Measurements from ENCODE around the gene TACSTD2. TPM values are rescaled to one million over a fixed set of nuclear protein-coding genes. Genes with fewer than 3 reads are reported as not detected.

Gene TACSTD2
- total RNA-seq, 1 experiment from 2014 or later = 12.2 TPM

GRCh38 chr1:58590019-58590418 is 13.0 kb upstream of the TACSTD2 start:
- Histone ChIP-seq H3K9ac (ENCODE audit: low read length) (no peak overlapping the region), H3K4me3 (replicated peaks in 1 of 2; ENCODE audit: low read depth in 1 of 2, low read length in 2 of 2) (no peak overlapping the region), H3K4me2 (ENCODE audit: low read length) (no peak overlapping the region), H3K79me2 (ENCODE audit: insufficient read depth, low read length) (no peaks in the 10 kb centered on the region), H3K4me1 (ENCODE audit: control insufficient read depth in 1 of 2, insufficient read depth in 2 of 2, low read length in 2 of 2) (peaks cover 29 to 47% of the 10 kb centered on the region in 2 experiments), H3K27me3 (ENCODE audit: insufficient read depth, low read length) (no peaks in the 10 kb centered on the region), H3K9me2 (ENCODE audit: insufficient read depth) (no peaks in the 10 kb centered on the region), H3K9me3 (ENCODE audit: control insufficient read depth in 1 of 2, insufficient read depth in 1 of 2, low read depth in 1 of 2, low read length in 2 of 2) (no peaks in the 10 kb centered on the region), H3K36me3 (ENCODE audit: control insufficient read depth in 1 of 2, insufficient read depth in 2 of 2, low read length in 2 of 2) (no peaks in the 10 kb centered on the region), H2AFZ (ENCODE audit: low read depth, low read length, poor library complexity, severe bottlenecking) (no peak overlapping the region), H3K27ac (ENCODE audit: low read depth, low read length) (no peak overlapping the region), H4K20me1 (ENCODE audit: insufficient read depth) (no peaks in the 10 kb centered on the region)
- ChIA-PET CTCF (no interaction called here), POLR2A (no interaction called here), RAD21 (ENCODE audit: low non-redundant PET in 1 of 2, low total read pairs in 2 of 2, uncharacterized antibody in 2 of 2, unreplicated experiment in 2 of 2) (no interaction called here)
- ATAC-seq = no peak
- BruUV-seq (replicated peaks) = no TSS peak
- no peak for DNase-seq (ENCODE audit: low read depth, low spot score)
- TF ChIP-seq ZFX (IDR thresholded peaks at IDR 0.05) (no peak), EGR1 (IDR thresholded peaks at IDR 0.05; ENCODE audit: low read depth) (no peak), EZH2 (IDR thresholded peaks at IDR 0.05) (no peak), SIN3A (IDR thresholded peaks at IDR 0.05; ENCODE audit: low read depth) (no peak), MAX (IDR thresholded peaks at IDR 0.05) (no peak), TCF7L2 (IDR thresholded peaks at IDR 0.05; ENCODE audit: borderline replicate concordance, extremely low read depth, insufficient read depth, insufficient read length) (no peak), ATF3 (IDR thresholded peaks at IDR 0.05) (no peak), EZH2phosphoT487 (IDR thresholded peaks at IDR 0.05; ENCODE audit: borderline replicate concordance) (no peak), JUND (IDR thresholded peaks at IDR 0.05) (no peak), FOSL1 (IDR thresholded peaks at IDR 0.05; ENCODE audit: low read depth) (no peak), ZNF274 (IDR thresholded peaks at IDR 0.05; ENCODE audit: low read depth, low read length) (no peak), RAD21 (IDR thresholded peaks at IDR 0.05; ENCODE audit: low read depth) (no peak), POLR2A (IDR thresholded peaks at IDR 0.05; ENCODE audit: borderline replicate concordance, extremely low read depth, insufficient read depth, insufficient read length) (no peak), REST (IDR thresholded peaks at IDR 0.05; ENCODE audit: low read depth) (no peak), YY1 (IDR thresholded peaks at IDR 0.05; ENCODE audit: extremely low read depth, insufficient replicate concordance, low read depth, low read length) (no peak), ZBTB33 (IDR thresholded peaks at IDR 0.05; ENCODE audit: extremely low read depth, insufficient replicate concordance, low read length) (no peak), CTCF (IDR thresholded peaks at IDR 0.05 in 2 of 3, conservative IDR thresholded peaks at IDR 0.05 in 1 of 3; ENCODE audit: borderline replicate concordance in 1 of 3, insufficient read depth in 1 of 3, low read depth in 2 of 3, low read length in 2 of 3) (no peak), SP1 (IDR thresholded peaks at IDR 0.05; ENCODE audit: low read depth) (no peak)
- intact Hi-C loops (cut with micrococcal nuclease) = no loop called here
